A549 treated with AZD9567 at 1 μM for 4 hours (cell line): ENCODE data around the gene COP1. TPM values are rescaled to one million over a fixed set of nuclear protein-coding genes. Genes with fewer than 3 reads are reported as not detected.

Experiments used
- total RNA-seq: library from RNA; stranded (reverse); fragments of 200-300 nt; extraction: Qiagen RNA extraction; gene quantifications from 5 replicates; pipeline ENCODE4 v1.2.3, GENCODE V29; 2022; ENCODE audit not compliant: insufficient read depth

Gene COP1
- total RNA-seq = 25.6 to 33.9 TPM (median 28.1 TPM) in 5 replicates

GRCh38 chr1:176206961-176207902, at the start of gene COP1:
COP1 (minus strand) TSS chr1:176207286; CDS start chr1:176206978, 308 bp downstream.

